IMR-90 (cell line): ENCODE data around the gene ZNF658. TPM values are rescaled to one million over a fixed set of nuclear protein-coding genes. Genes with fewer than 3 reads are reported as not detected.
"Not testable (repeated sequence)": the region's sequence is repeated elsewhere in the genome, so short reads cannot be mapped to it uniquely, and the experiment has no call there.

Source experiments
- ATAC-seq: fragments of 200-7000 bp; cut with Tn5 transposase; 2 replicates; pipeline ENCODE4 v1.9.1; 2020; ENCODE audit warnings: low read depth, mild to moderate bottlenecking, moderate library complexity
- BruUV-seq: library from RNA; stranded (reverse); fragments of 400-500 nt; replicated peaks from 2 replicates; lab custom pipeline; 2021; lab: Mats Ljungman, UMichigan
- CTCF ChIA-PET: fragments of 300-600 bp; formaldehyde crosslinking; extraction: SDS; loops from one replicate; lab custom pipeline; 2021; ENCODE audit warnings: antibody characterized with exemption; lab: Yijun Ruan, JAX
- POLR2A ChIA-PET: fragments of 300-600 bp; sonication (Branson Sonifier 250); formaldehyde crosslinking; loops from one replicate; lab custom pipeline; 2022; ENCODE audit warnings: antibody characterized with exemption; ENCODE audit not compliant: unreplicated experiment; lab: Charles Lee
- DNase-seq: peaks from one replicate; pipeline ENCODE4 v3.0.0; 2013
- H2AFZ ChIP-seq: replicated peaks from 2 replicates; pipeline ENCODE3; 2013; ENCODE audit warnings: low read length, mild to moderate bottlenecking; ENCODE audit not compliant: poor library complexity
- H2AK5ac ChIP-seq: 2 replicates; pipeline ENCODE4 v1.6.1; 2013; ENCODE audit warnings: low read depth, low read length, inconsistent platforms
- H2AK9ac ChIP-seq: replicated peaks from 2 replicates; pipeline ENCODE3; 2013; ENCODE audit warnings: mild to moderate bottlenecking, low read depth, low read length, moderate library complexity; ENCODE audit not compliant: poor library complexity
- H2BK120ac ChIP-seq: 2 replicates; pipeline ENCODE4 v1.6.1; 2013; ENCODE audit warnings: low read depth, low read length, inconsistent platforms
- H2BK15ac ChIP-seq: 3 replicates; pipeline ENCODE4 v1.6.1; 2013; ENCODE audit warnings: low read depth, low read length, inconsistent platforms
- H2BK20ac ChIP-seq: 2 replicates; pipeline ENCODE4 v1.6.1; 2013; ENCODE audit warnings: low read depth, mild to moderate bottlenecking, inconsistent platforms, low read length, moderate library complexity
- H2BK5ac ChIP-seq: 2 replicates; pipeline ENCODE4 v1.6.1; 2013; ENCODE audit warnings: mild to moderate bottlenecking, low read depth, low read length, inconsistent platforms; ENCODE audit not compliant: poor library complexity, severe bottlenecking
- H3K14ac ChIP-seq: replicated peaks from 2 replicates; pipeline ENCODE4 v1.6.1; 2013; ENCODE audit warnings: low read depth, low read length, inconsistent platforms
- H3K18ac ChIP-seq: 2 replicates; pipeline ENCODE4 v1.6.1; 2013; ENCODE audit warnings: low read depth, low read length, control low read depth
- H3K23ac ChIP-seq: 2 replicates; pipeline ENCODE4 v1.6.1; 2013; ENCODE audit warnings: low read depth, low read length, inconsistent platforms
- H3K27ac ChIP-seq: 2 replicates; pipeline ENCODE4 v1.5.1; 2013; ENCODE audit warnings: mild to moderate bottlenecking, control low read depth, low read length; ENCODE audit not compliant: insufficient read depth
- H3K27me3 ChIP-seq: 2 replicates; pipeline ENCODE4 v1.6.1; 2013; ENCODE audit warnings: low read length; ENCODE audit not compliant: control insufficient read depth, insufficient read depth
- H3K36me3 ChIP-seq: 2 replicates; pipeline ENCODE4 v1.6.1; 2013; ENCODE audit warnings: low read length, mixed read lengths; ENCODE audit not compliant: control insufficient read depth, insufficient read depth
- H3K4ac ChIP-seq: 2 replicates; pipeline ENCODE4 v1.6.1; 2013; ENCODE audit warnings: low read depth, low read length, inconsistent platforms
- H3K4me1 ChIP-seq: 2 replicates; pipeline ENCODE4 v1.6.1; 2013; ENCODE audit warnings: low read length, mixed read lengths; ENCODE audit not compliant: control insufficient read depth, insufficient read depth
- H3K4me2 ChIP-seq: 2 replicates; pipeline ENCODE4 v1.6.1; 2013; ENCODE audit warnings: low read depth, mild to moderate bottlenecking, control low read depth, low read length, moderate library complexity
- H3K4me3 ChIP-seq: 2 replicates; pipeline ENCODE4 v1.5.1; 2013; ENCODE audit warnings: low read depth, mild to moderate bottlenecking, control low read depth, low read length, moderate library complexity; ENCODE audit not compliant: insufficient read depth
- H3K56ac ChIP-seq: 2 replicates; pipeline ENCODE4 v1.6.1; 2013; ENCODE audit warnings: low read length, inconsistent platforms; ENCODE audit not compliant: insufficient read depth; ENCODE audit errors: extremely low read depth
- H3K79me1 ChIP-seq, 2 experiments: 2 replicates each; pipeline ENCODE4 v1.6.1; 2013; ENCODE audit warnings: low read length in 2 of 2, inconsistent platforms in 1 of 2, low read depth in 1 of 2
- H3K9ac ChIP-seq: 2 replicates; pipeline ENCODE4 v1.6.1; 2013; ENCODE audit warnings: low read depth, low read length, control low read depth
- H3K9me1 ChIP-seq: 2 replicates; pipeline ENCODE4 v1.6.1; 2013; ENCODE audit warnings: low read length, inconsistent platforms; ENCODE audit not compliant: insufficient read depth
- H3K9me3 ChIP-seq: 2 replicates; pipeline ENCODE4 v1.6.1; 2013; ENCODE audit warnings: low read length; ENCODE audit not compliant: control insufficient read depth, insufficient read depth
- H4K20me1 ChIP-seq: 2 replicates; pipeline ENCODE4 v1.6.1; 2013; ENCODE audit warnings: low read length, inconsistent platforms; ENCODE audit not compliant: insufficient read depth
- H4K5ac ChIP-seq: 2 replicates; pipeline ENCODE4 v1.6.1; 2013; ENCODE audit warnings: mild to moderate bottlenecking, low read depth, low read length, control low read depth
- H4K8ac ChIP-seq, 2 experiments: 2 replicates each; pipeline ENCODE4 v1.6.1; 2013; ENCODE audit warnings: low read depth in 2 of 2, low read length in 2 of 2, control low read depth in 1 of 2, inconsistent platforms in 1 of 2
- H4K91ac ChIP-seq: 2 replicates; pipeline ENCODE4 v1.6.1; 2013; ENCODE audit warnings: low read depth, low read length, inconsistent platforms; ENCODE audit not compliant: insufficient read depth
- WGBS, 2 experiments: methylation state at CpG; one replicate each; pipeline versions ENCODE4 v1.1.5 to v1.1.7; 2013; ENCODE audit warnings: missing lambda C conversion rate in 2 of 2; ENCODE audit not compliant: insufficient read length in 1 of 2; ENCODE audit errors: extremely low coverage in 2 of 2; 5-methylcytosine and 5-hydroxymethylcytosine counted together
- dilution Hi-C: fragments of 300-500 bp; cut with HindIII; formaldehyde crosslinking; loops from one replicate; pipeline ENCODE4 v1.14.3; 2018; ENCODE audit warnings: low sequenced_read_pairs; ENCODE audit not compliant: unreplicated experiment
- in situ Hi-C: fragments of 300-500 bp; cut with MboI; formaldehyde crosslinking; loops from 3 replicates; pipeline ENCODE4 v1.14.3; 2019; ENCODE audit warnings: low sequenced_read_pairs, inconsistent platforms, mixed read lengths
- intact Hi-C: fragments of 100-400 bp; cut with micrococcal nuclease; formaldehyde crosslinking; loops from 2 replicates; pipeline ENCODE4 v1.10.0; 2022
- polyA plus RNA-seq, 3 experiments: library from polyadenylated mRNA; depleted of rRNA; stranded (reverse); fragments of >200 nt; gene quantifications; 2 replicates each; pipeline ENCODE4 v1.2.3, GENCODE V29; 2012; ENCODE audit warnings: low replicate concordance in 1 of 3
- total RNA-seq: library from RNA; depleted of rRNA; stranded (reverse); fragments of >200 nt; gene quantifications from 2 replicates; pipeline ENCODE4 v1.2.3, GENCODE V29; 2012

ZNF658 gene
- total and polyA plus RNA-seq, 2 of the 4 experiments (the other 2 are of a cell fraction), result 1.1 to 6.3 TPM

DNA sequence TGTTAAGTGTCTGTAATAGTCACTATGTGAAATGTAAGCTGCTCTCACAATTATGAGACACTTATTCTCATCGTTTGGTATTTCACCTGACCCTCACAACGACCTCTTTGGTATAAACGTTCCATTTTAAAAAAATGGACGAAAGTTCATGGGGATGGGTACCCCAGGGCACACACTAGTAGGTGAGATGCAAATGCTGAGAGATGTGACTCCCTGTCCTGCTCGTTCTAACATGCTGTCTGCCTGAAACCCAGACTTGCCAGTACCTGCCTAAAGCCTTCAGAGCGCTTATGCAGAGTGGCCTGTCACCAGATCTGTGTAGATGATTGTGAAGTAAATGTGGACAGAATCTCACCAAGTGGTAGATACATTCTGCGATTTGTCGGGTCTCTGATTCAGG is 616 bp downstream of the ZNF658 start:
- Histone ChIP-seq H3K9ac (peak overlapping the region; percentile 66; the same call in 1 of the 2 replicates), H3K4me3 (peak overlapping the region; percentile 50), H3K4me2 (peak overlapping the region; percentile 79)
- H3K18ac ChIP-seq, H4K8ac ChIP-seq, H3K79me1 ChIP-seq, H3K9me1 ChIP-seq, POLR2A ChIA-PET, H3K56ac ChIP-seq, H2BK15ac ChIP-seq, BruUV-seq, H2BK20ac ChIP-seq, dilution Hi-C loops, CTCF ChIA-PET, H3K14ac ChIP-seq, H3K4me1 ChIP-seq, H3K23ac ChIP-seq, in situ Hi-C loops, DNase-seq, H3K27ac ChIP-seq, H2AFZ ChIP-seq, H3K27me3 ChIP-seq, H3K4ac ChIP-seq, H2BK5ac ChIP-seq, H4K91ac ChIP-seq, H4K20me1 ChIP-seq, H2AK5ac ChIP-seq, H2BK120ac ChIP-seq, ATAC-seq, H2AK9ac ChIP-seq, H3K36me3 ChIP-seq, H4K5ac ChIP-seq, intact Hi-C loops, H3K9me3 ChIP-seq: not testable (repeated sequence)
- no CpG with 5 or more reads among the region's 8 CpGs for WGBS, 2 experiments

GRCh38 chr9:66909560-66909959 is 9.0 kb downstream of the ZNF658 start:
- CTCF ChIA-PET, H4K8ac ChIP-seq, H3K14ac ChIP-seq: not testable (repeated sequence)

More at GRCh38 chr9:66909560-66909959, 9.0 kb downstream of the ZNF658 start:
- H4K20me1 ChIP-seq, in situ Hi-C loops, H3K18ac ChIP-seq, H2BK5ac ChIP-seq, H3K56ac ChIP-seq, H3K4me1 ChIP-seq, H3K9me3 ChIP-seq, H3K4ac ChIP-seq, H4K91ac ChIP-seq, H4K5ac ChIP-seq, H3K4me3 ChIP-seq, H2AFZ ChIP-seq, BruUV-seq, H3K36me3 ChIP-seq, H2BK15ac ChIP-seq, H2AK9ac ChIP-seq, H2AK5ac ChIP-seq, intact Hi-C loops, dilution Hi-C loops, H3K9ac ChIP-seq, H3K79me1 ChIP-seq, ATAC-seq, POLR2A ChIA-PET, H3K23ac ChIP-seq, H3K27me3 ChIP-seq, H3K9me1 ChIP-seq, H3K27ac ChIP-seq, H2BK120ac ChIP-seq, H2BK20ac ChIP-seq, H3K4me2 ChIP-seq: not testable (repeated sequence)
- no CpG with 5 or more reads among the region's 2 CpGs for WGBS, 2 experiments
- DNase-seq, result peak; percentile 5
